Naive B cell (primary cell): ENCODE results near the gene IPO13. TPM values are rescaled to one million over a fixed set of nuclear protein-coding genes. Genes with fewer than 3 reads are reported as not detected.

Experiments
- ATAC-seq, 2 donors: fragments of 150-1000 bp; cut with Tn5 transposase; 2 replicates each; pipeline ENCODE4 v1.10.0; 2021; ENCODE audit warnings: low read depth in 2 of 2, mild to moderate bottlenecking in 2 of 2, moderate library complexity in 2 of 2
- DNase-seq: peaks from one replicate; pipeline ENCODE4 v3.0.0; 2022
- H3K27ac Mint-ChIP-seq, 6 donors: one replicate each; pipeline ENCODE4 v1.8.0; 2020 to 2022; ENCODE audit warnings: mild to moderate bottlenecking in 6 of 6, mixed read lengths in 6 of 6, moderate library complexity in 5 of 6, inconsistent platforms in 2 of 6
- H3K27me3 Mint-ChIP-seq, 3 donors: one replicate each; pipeline ENCODE4 v1.8.0; 2021 to 2022; ENCODE audit warnings: mixed read lengths in 3 of 3, mild to moderate bottlenecking in 1 of 3
- H3K36me3 Mint-ChIP-seq, 2 donors: one replicate each; pipeline ENCODE4 v1.8.0; 2020 to 2022; ENCODE audit warnings: mixed read lengths in 2 of 2, inconsistent platforms in 1 of 2, mild to moderate bottlenecking in 1 of 2
- H3K4me1 Mint-ChIP-seq, 3 donors: one replicate each; pipeline ENCODE4 v1.8.0; 2020 to 2022; ENCODE audit warnings: mixed read lengths in 3 of 3, inconsistent platforms in 1 of 3, mild to moderate bottlenecking in 1 of 3, moderate library complexity in 1 of 3
- H3K4me3 Mint-ChIP-seq, 8 donors: one replicate each; pipeline ENCODE4 v1.8.0; 2020 to 2022; ENCODE audit warnings: mild to moderate bottlenecking in 8 of 8, mixed read lengths in 8 of 8, moderate library complexity in 8 of 8, inconsistent platforms in 2 of 8
- H3K9me3 Mint-ChIP-seq, 7 donors: one replicate each; pipeline ENCODE4 v1.8.0; 2020 to 2022; ENCODE audit warnings: mixed read lengths in 7 of 7, mild to moderate bottlenecking in 5 of 7, inconsistent platforms in 2 of 7, moderate library complexity in 1 of 7
- polyA plus RNA-seq, 6 donors: library from polyadenylated mRNA; unstranded; fragments of 300-500 nt; fragmentation: Illumina TruSeq; gene quantifications; one replicate each; pipeline ENCODE4 v1.2.3, GENCODE V29; 2021; ENCODE audit warnings: low read depth in 6 of 6

The IPO13 gene
- polyA plus RNA-seq, 6 donors from 2014 or later, result 7.8 to 31.9 (median 10.2) TPM

GRCh38 chr1:43934101-43934985, 12.4 kb upstream of the IPO13 start:
- ATAC-seq (peak; percentile 61 to 67), DNase-seq (peak; percentile 39)
- Mint-ChIP-seq H3K9me3 (no peaks in the 10 kb centered on the region), H3K4me3 (peak overlapping the region in 6 of 8 donors; percentile 31 to 80 (median 68)), H3K27ac (peak overlapping the region in 1 of 6 donors; percentile 47), H3K27me3 (peaks cover 12 to 46% (median 33%) of the 10 kb centered on the region in 3 donors), H3K36me3 (peaks cover 0 to 4% of the 10 kb centered on the region in 2 donors), H3K4me1 (peaks cover 16 to 33% (median 22%) of the 10 kb centered on the region in 3 donors)

- H3K4me1 Mint-ChIP-seq, result peaks cover 19 to 33% (median 22%) of the 10 kb centered on the region in 3 donors
- H3K27me3 Mint-ChIP-seq, result peaks cover 12 to 46% (median 33%) of the 10 kb centered on the region in 3 donors
- no peak for DNase-seq
- peak overlapping the region in 4 of 8 donors; percentile 10 to 70 (median 50) for H3K4me3 Mint-ChIP-seq
- ATAC-seq, result no peak
- H3K36me3 Mint-ChIP-seq, result peaks cover 0 to 4% of the 10 kb centered on the region in 2 donors
- no peak overlapping the region for H3K27ac Mint-ChIP-seq
- no peaks in the 10 kb centered on the region for H3K9me3 Mint-ChIP-seq
These were observed 11.8 kb upstream of the IPO13 start for GRCh38 chr1:43934986-43935324.

GRCh38 chr1:43935711-43936427, 10.9 kb upstream of the IPO13 start:
- H3K36me3 Mint-ChIP-seq, result peaks cover 0 to 4% of the 10 kb centered on the region in 2 donors
- no peak for ATAC-seq
- peaks cover 12 to 46% (median 33%) of the 10 kb centered on the region in 3 donors for H3K27me3 Mint-ChIP-seq

GRCh38 chr1:43936431-43937151, 10.2 kb upstream of the IPO13 start:
- Mint-ChIP-seq H3K4me3 (peak overlapping the region; percentile 51 to 83 (median 78)), H3K9me3 (no peaks in the 10 kb centered on the region), H3K27me3 (peaks cover 12 to 43% (median 33%) of the 10 kb centered on the region in 3 donors), H3K27ac (no peak overlapping the region), H3K4me1 (peaks cover 22 to 33% (median 22%) of the 10 kb centered on the region in 3 donors), H3K36me3 (peaks cover 0 to 4% of the 10 kb centered on the region in 2 donors)
- DNase-seq (peak; percentile 29), ATAC-seq (peak; percentile 59 to 61)

More at GRCh38 chr1:43935711-43936427, 10.9 kb upstream of the IPO13 start:
- Mint-ChIP-seq H3K9me3 (no peaks in the 10 kb centered on the region), H3K4me1 (peaks cover 22 to 33% (median 22%) of the 10 kb centered on the region in 3 donors), H3K27ac (peak overlapping the region in 1 of 6 donors; percentile 39), H3K4me3 (peak overlapping the region in 5 of 8 donors; percentile 21 to 82 (median 64))
- DNase-seq, result no peak

GRCh38 chr1:43937179-43937865, 9.4 kb upstream of the IPO13 start:
- peaks cover 12 to 40% (median 32%) of the 10 kb centered on the region in 3 donors for H3K27me3 Mint-ChIP-seq
- DNase-seq (no peak), ATAC-seq (no peak)
- peak overlapping the region in 4 of 8 donors; percentile 24 to 82 (median 76) for H3K4me3 Mint-ChIP-seq
- H3K9me3 Mint-ChIP-seq, result no peaks in the 10 kb centered on the region
- peaks cover 0 to 4% of the 10 kb centered on the region in 2 donors for H3K36me3 Mint-ChIP-seq
- H3K27ac Mint-ChIP-seq, result no peak overlapping the region
- H3K4me1 Mint-ChIP-seq, result peaks cover 22 to 33% (median 22%) of the 10 kb centered on the region in 3 donors

- H3K9me3 Mint-ChIP-seq, result no peaks in the 10 kb centered on the region
- peak overlapping the region in 2 of 8 donors; percentile 1 to 53 for H3K4me3 Mint-ChIP-seq
- H3K27me3 Mint-ChIP-seq, result peaks cover 6 to 29% (median 22%) of the 10 kb centered on the region in 3 donors
- ATAC-seq, result no peak
- peaks cover 16 to 25% (median 24%) of the 10 kb centered on the region in 3 donors for H3K4me1 Mint-ChIP-seq
- no peak for DNase-seq
- H3K36me3 Mint-ChIP-seq, result no peaks in the 10 kb centered on the region
- peak overlapping the region in 2 of 6 donors; percentile 38 to 67 for H3K27ac Mint-ChIP-seq
These were observed 8.4 kb upstream of the IPO13 start for GRCh38 chr1:43938383-43938782.

- Mint-ChIP-seq H3K27ac (peak overlapping the region in 1 of 6 donors; percentile 67), H3K27me3 (peaks cover 3 to 23% (median 15%) of the 10 kb centered on the region in 3 donors), H3K4me1 (peaks cover 13 to 20% (median 17%) of the 10 kb centered on the region in 3 donors), H3K36me3 (no peaks in the 10 kb centered on the region), H3K9me3 (no peaks in the 10 kb centered on the region), H3K4me3 (peak overlapping the region in 1 of 8 donors; percentile 27)
- DNase-seq (no peak), ATAC-seq (no peak)
These were observed 7.7 kb upstream of the IPO13 start for GRCh38 chr1:43938892-43939587.

GRCh38 chr1:43942411-43942810, 4.3 kb upstream of the IPO13 start:
- peak overlapping the region in 1 of 8 donors; percentile 54 for H3K4me3 Mint-ChIP-seq
- H3K9me3 Mint-ChIP-seq, result no peaks in the 10 kb centered on the region
- no peak for ATAC-seq
- H3K4me1 Mint-ChIP-seq, result peaks cover 21 to 29% (median 27%) of the 10 kb centered on the region in 3 donors
- H3K36me3 Mint-ChIP-seq, result no peaks in the 10 kb centered on the region
- peak overlapping the region in 3 of 6 donors; percentile 33 to 69 (median 38) for H3K27ac Mint-ChIP-seq
- H3K27me3 Mint-ChIP-seq, result no peaks in the 10 kb centered on the region
- no peak for DNase-seq

- ATAC-seq (no peak), DNase-seq (no peak)
- H3K4me3 Mint-ChIP-seq, result peak overlapping the region; percentile 2 to 91 (median 56)
- H3K27ac Mint-ChIP-seq, result peak overlapping the region in 2 of 6 donors; percentile 12 to 69
- no peaks in the 10 kb centered on the region for H3K27me3 Mint-ChIP-seq
- H3K36me3 Mint-ChIP-seq, result no peaks in the 10 kb centered on the region
- H3K4me1 Mint-ChIP-seq, result peaks cover 34 to 40% (median 37%) of the 10 kb centered on the region in 3 donors
- no peaks in the 10 kb centered on the region for H3K9me3 Mint-ChIP-seq
These were observed 1.9 kb upstream of the IPO13 start for GRCh38 chr1:43944860-43945259.

- peaks cover 37 to 47% (median 39%) of the 10 kb centered on the region in 3 donors for H3K4me1 Mint-ChIP-seq
- H3K27ac Mint-ChIP-seq, result peak overlapping the region; percentile 94 to 99 (median 96)
- no peak for ATAC-seq
- peaks cover 0 to 9% of the 10 kb centered on the region in 2 donors for H3K36me3 Mint-ChIP-seq
- H3K27me3 Mint-ChIP-seq, result no peaks in the 10 kb centered on the region
- DNase-seq, result no peak
- H3K4me3 Mint-ChIP-seq, result peak overlapping the region; percentile 91 to 97 (median 94)
- H3K9me3 Mint-ChIP-seq, result no peaks in the 10 kb centered on the region
These were observed 995 bp upstream of the IPO13 start for GRCh38 chr1:43945674-43946235.

- Mint-ChIP-seq H3K4me3 (peak overlapping the region; percentile 91 to 97 (median 94)), H3K27ac (peak overlapping the region; percentile 92 to 98 (median 95)), H3K27me3 (no peaks in the 10 kb centered on the region), H3K9me3 (no peaks in the 10 kb centered on the region), H3K4me1 (peaks cover 37 to 57% (median 39%) of the 10 kb centered on the region in 3 donors), H3K36me3 (peaks cover 0 to 9% of the 10 kb centered on the region in 2 donors)
- peak; percentile 0 to 2 for ATAC-seq
- DNase-seq, result no peak
These were observed 517 bp downstream of the IPO13 start for GRCh38 chr1:43947061-43947873.
